Hematopoietic multipotent progenitor cell treated with erythropoietin and hydrocortisone succinate and interleukin-3 and kit ligand, for 17 days (in vitro differentiated cells): Measurements from ENCODE around the gene ARPP21.
"Not testable (repeated sequence)": the region's sequence is repeated elsewhere in the genome, so short reads cannot be mapped to it uniquely, and the experiment has no call there.

Source experiments
- DNase-seq: peaks from one replicate; pipeline ENCODE4 v3.0.0-alpha.2; 2015; ENCODE audit warnings: low spot score

Gene ARPP21

GRCh38 chr3:35780800-35781199, 141.5 kb downstream of the ARPP21 start:
- DNase-seq = no peak

- DNase-seq = no peak
These were observed 142.2 kb downstream of the ARPP21 start for GRCh38 chr3:35781558-35781957.

GRCh38 chr3:35782355-35782754, 143.0 kb downstream of the ARPP21 start:
- DNase-seq = no peak

GRCh38 chr3:35784169-35784568, 144.8 kb downstream of the ARPP21 start:
- no peak for DNase-seq

GRCh38 chr3:35785234-35785888, 146.0 kb downstream of the ARPP21 start:
- no peak for DNase-seq

GRCh38 chr3:35787936-35788335, 148.6 kb downstream of the ARPP21 start:
- DNase-seq = no peak

GRCh38 chr3:35789042-35789831, 149.9 kb downstream of the ARPP21 start:
- DNase-seq = no peak

- DNase-seq = no peak
These were observed 151.4 kb downstream of the ARPP21 start for GRCh38 chr3:35790764-35791163.

- no peak for DNase-seq
These were observed 154.3 kb downstream of the ARPP21 start for GRCh38 chr3:35793667-35794066.

GRCh38 chr3:35800960-35801459, 161.7 kb downstream of the ARPP21 start:
- no peak for DNase-seq

- no peak for DNase-seq
These were observed 175.2 kb downstream of the ARPP21 start for GRCh38 chr3:35814531-35814930.

GRCh38 chr3:35815796-35816195, 176.5 kb downstream of the ARPP21 start:
- not testable (repeated sequence) for DNase-seq

- no peak for DNase-seq
These were observed 177.9 kb downstream of the ARPP21 start for GRCh38 chr3:35817216-35817615.

- no peak for DNase-seq
These were observed 192.8 kb downstream of the ARPP21 start for GRCh38 chr3:35832140-35832571.
